VCaP (cell line): Measurements from ENCODE around the gene KRT40.

Source experiments
- H3K27ac ChIP-seq: fragments of 450-650 bp; 2 replicates; pipeline ENCODE4 v1.5.1; 2017
- CTCF ChIP-seq: fragments of 450-650 bp; conservative IDR thresholded peaks from 2 replicates; pipeline ENCODE4 v1.5.1; 2017; ENCODE audit warnings: mild to moderate bottlenecking, moderate library complexity

Gene KRT40

GRCh38 chr17:40984226-40984625 lies at the start of gene KRT40:
Gene KRT40 (minus strand): TSS chr17:40984326. CDS start chr17:40984273, 53 bp downstream.
- H3K27ac ChIP-seq = no peak within 1 kb of the TSS
- no peak for TF ChIP-seq CTCF

GRCh38 chr17:41029633-41030245 lies 45.6 kb upstream of the KRT40 start, which contains the start of gene KRTAP1-4:
Gene KRTAP1-4 (minus strand): TSS chr17:41030195. CDS start chr17:41030078, 117 bp downstream.
- no peak for TF ChIP-seq CTCF
- H3K27ac ChIP-seq = no peak within 1 kb of the TSS

GRCh38 chr17:41026715-41027471 lies 42.8 kb upstream of the KRT40 start, which contains the start of gene KRTAP1-5:
Gene KRTAP1-5 (minus strand): TSS chr17:41027208. CDS start chr17:41027155, 53 bp downstream.
- TF ChIP-seq CTCF = no peak
- H3K27ac ChIP-seq = no peak within 1 kb of the TSS

GRCh38 chr17:41024697-41025096 lies 40.6 kb upstream of the KRT40 start:
- TF ChIP-seq CTCF = no peak
- no peak overlapping the region for H3K27ac ChIP-seq

- no peak overlapping the region for H3K27ac ChIP-seq
- no peak for TF ChIP-seq CTCF
Observed at GRCh38 chr17:41020336-41020735, 36.2 kb upstream of the KRT40 start.

GRCh38 chr17:41019415-41019814 lies 35.3 kb upstream of the KRT40 start:
- no peak overlapping the region for H3K27ac ChIP-seq
- TF ChIP-seq CTCF = no peak

GRCh38 chr17:41018541-41018940 lies 34.4 kb upstream of the KRT40 start:
- TF ChIP-seq CTCF = no peak

More at GRCh38 chr17:41018541-41018940, 34.4 kb upstream of the KRT40 start:
- H3K27ac ChIP-seq = no peak overlapping the region
